ACC112 (cell line): ENCODE data around the gene TBC1D7.

Experiments used
- H2AFZ ChIP-seq: fragments of 200-600 bp; sonication (generic); one replicate; pipeline ENCODE4 v1.6.0; 2017; ENCODE audit warnings: antibody characterized with exemption, low read length; ENCODE audit not compliant: unreplicated experiment
- H3K27ac ChIP-seq: fragments of 200-600 bp; sonication (generic); 2 replicates; pipeline ENCODE4 v1.5.1; 2014; ENCODE audit warnings: low read depth, mild to moderate bottlenecking, antibody characterized with exemption, low read length, moderate library complexity
- H3K27me3 ChIP-seq: fragments of 200-600 bp; sonication (generic); 2 replicates; pipeline ENCODE4 v1.6.1; 2014; ENCODE audit warnings: mild to moderate bottlenecking, antibody characterized with exemption, low read length, moderate library complexity, mixed read lengths; ENCODE audit not compliant: insufficient read depth
- H3K36me3 ChIP-seq: fragments of 200-600 bp; sonication (generic); 2 replicates; pipeline ENCODE4 v1.6.1; 2016; ENCODE audit warnings: mild to moderate bottlenecking, antibody characterized with exemption, low read length, moderate library complexity, mixed read lengths; ENCODE audit not compliant: insufficient read depth
- H3K4me1 ChIP-seq: fragments of 200-600 bp; sonication (generic); one replicate; pipeline ENCODE4 v1.6.1; 2016; ENCODE audit warnings: low read length, mixed read lengths; ENCODE audit not compliant: insufficient read depth, unreplicated experiment, control insufficient read depth
- H3K4me3 ChIP-seq: fragments of 200-600 bp; sonication (generic); 2 replicates; pipeline ENCODE4 v1.5.1; 2014; ENCODE audit warnings: mild to moderate bottlenecking, low read depth, low read length
- H3K79me2 ChIP-seq: fragments of 200-600 bp; sonication (generic); one replicate; pipeline ENCODE4 v1.6.0; 2016; ENCODE audit warnings: low read length; ENCODE audit not compliant: control insufficient read depth, unreplicated experiment, insufficient read depth

The TBC1D7 gene

GRCh38 chr6:13281686-13282085 lies 46.7 kb downstream of the TBC1D7 start:
- Histone ChIP-seq H3K27me3 (no peaks in the 10 kb centered on the region), H3K4me3 (no peak overlapping the region), H2AFZ (no peak overlapping the region), H3K4me1 (no peaks in the 10 kb centered on the region), H3K27ac (no peak overlapping the region), H3K36me3 (no peaks in the 10 kb centered on the region), H3K79me2 (no peaks in the 10 kb centered on the region)

DNA sequence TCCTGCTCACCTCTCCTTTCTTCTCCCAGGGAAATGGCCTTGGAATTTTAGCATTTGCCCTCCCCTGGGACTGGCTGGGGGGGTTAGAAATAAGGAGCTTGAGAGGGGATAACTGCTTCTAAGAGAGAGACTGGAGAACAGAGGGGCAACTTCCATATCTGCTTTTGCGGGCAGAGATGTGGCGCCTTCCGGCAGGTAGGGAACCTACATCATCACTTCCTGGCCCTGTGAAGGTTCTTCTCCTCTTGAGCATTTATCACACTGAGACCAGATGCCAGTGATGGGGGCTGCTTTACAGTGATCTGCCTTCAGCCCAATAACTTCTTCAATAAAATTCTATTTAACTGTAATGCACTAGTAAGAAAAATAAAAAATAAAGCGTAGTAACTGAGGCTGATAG lies 48.1 kb downstream of the TBC1D7 start:
- H3K27ac ChIP-seq = no peak overlapping the region
- H3K4me1 ChIP-seq = no peaks in the 10 kb centered on the region
- H3K79me2 ChIP-seq = no peaks in the 10 kb centered on the region
- H3K36me3 ChIP-seq = no peaks in the 10 kb centered on the region
- no peak overlapping the region for H2AFZ ChIP-seq
- H3K4me3 ChIP-seq = no peak overlapping the region
- no peaks in the 10 kb centered on the region for H3K27me3 ChIP-seq

DNA sequence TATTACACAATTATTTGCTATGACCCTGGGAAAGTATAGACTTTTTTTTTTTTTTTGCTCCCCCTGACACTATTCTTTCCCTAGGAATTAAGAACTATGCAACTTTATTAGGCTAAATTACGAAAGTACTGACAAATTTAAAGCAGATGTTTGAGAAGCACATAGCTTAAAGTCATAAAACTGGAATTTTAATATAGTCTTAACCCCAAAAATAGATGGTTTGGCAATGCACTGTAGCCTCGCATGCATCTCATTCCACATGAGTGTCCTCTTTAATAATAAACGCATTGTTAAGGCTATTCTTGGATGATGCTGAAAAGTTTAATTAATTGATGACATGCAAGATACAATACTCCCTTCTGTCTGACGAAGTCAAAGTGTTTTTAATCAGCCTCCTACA lies 49.3 kb downstream of the TBC1D7 start:
- no peaks in the 10 kb centered on the region for H3K36me3 ChIP-seq
- no peaks in the 10 kb centered on the region for H3K27me3 ChIP-seq
- H3K4me3 ChIP-seq = no peak overlapping the region
- H3K27ac ChIP-seq = no peak overlapping the region
- no peaks in the 10 kb centered on the region for H3K4me1 ChIP-seq
- no peak overlapping the region for H2AFZ ChIP-seq
- H3K79me2 ChIP-seq = no peaks in the 10 kb centered on the region

DNA sequence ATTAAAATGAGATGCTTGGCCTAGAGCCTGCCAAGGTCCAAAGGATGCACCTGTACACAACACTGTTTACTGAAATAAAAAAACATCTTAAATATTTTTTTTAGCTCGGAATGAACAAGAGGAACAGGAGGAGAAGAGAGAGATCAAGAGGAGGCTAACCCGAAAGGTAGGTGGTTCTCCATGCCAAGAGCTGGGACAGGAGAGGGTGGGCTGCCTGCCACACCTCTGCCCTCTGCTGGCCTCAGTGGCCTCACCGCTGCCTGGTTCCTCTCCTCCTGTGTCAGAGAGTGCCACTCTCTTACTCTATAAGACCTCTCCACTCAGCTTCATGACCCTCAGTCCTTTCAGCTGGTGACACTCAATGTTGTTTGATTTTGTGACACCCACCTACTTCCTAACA lies 50.2 kb downstream of the TBC1D7 start:
- no peaks in the 10 kb centered on the region for H3K27me3 ChIP-seq
- H3K27ac ChIP-seq = no peak overlapping the region
- no peak overlapping the region for H3K4me3 ChIP-seq
- no peaks in the 10 kb centered on the region for H3K36me3 ChIP-seq
- no peak overlapping the region for H2AFZ ChIP-seq
- H3K79me2 ChIP-seq = no peaks in the 10 kb centered on the region
- H3K4me1 ChIP-seq = no peaks in the 10 kb centered on the region

DNA sequence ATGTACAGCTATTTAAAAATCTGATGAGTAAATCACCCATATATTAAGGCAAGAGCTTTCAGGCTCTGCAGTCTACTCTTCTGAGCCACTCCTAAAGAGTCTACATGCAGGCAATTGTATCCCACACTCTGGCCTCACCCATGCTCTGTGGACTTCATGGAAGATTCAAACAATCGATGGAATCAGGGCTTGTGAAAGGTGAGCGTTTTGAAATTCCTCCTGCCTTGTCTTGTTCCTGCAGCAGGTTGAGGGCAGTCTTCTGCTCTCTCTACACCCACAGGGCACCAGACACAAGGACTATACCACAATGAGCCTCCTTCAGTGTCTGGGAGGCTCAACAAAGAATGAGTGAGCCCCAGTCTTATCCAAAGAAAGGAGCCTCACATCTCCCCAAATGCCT lies 51.1 kb downstream of the TBC1D7 start:
- Histone ChIP-seq H3K4me3 (no peak overlapping the region), H3K36me3 (no peaks in the 10 kb centered on the region), H2AFZ (no peak overlapping the region), H3K27ac (no peak overlapping the region), H3K27me3 (no peaks in the 10 kb centered on the region), H3K4me1 (no peaks in the 10 kb centered on the region), H3K79me2 (no peaks in the 10 kb centered on the region)

- H3K79me2 ChIP-seq = no peaks in the 10 kb centered on the region
- H3K27ac ChIP-seq = no peak overlapping the region
- H3K36me3 ChIP-seq = no peaks in the 10 kb centered on the region
- H3K4me3 ChIP-seq = no peak overlapping the region
- H2AFZ ChIP-seq = no peak overlapping the region
- no peaks in the 10 kb centered on the region for H3K4me1 ChIP-seq
- no peaks in the 10 kb centered on the region for H3K27me3 ChIP-seq
Measured at GRCh38 chr6:13275435-13275989, 52.8 kb downstream of the TBC1D7 start.

DNA sequence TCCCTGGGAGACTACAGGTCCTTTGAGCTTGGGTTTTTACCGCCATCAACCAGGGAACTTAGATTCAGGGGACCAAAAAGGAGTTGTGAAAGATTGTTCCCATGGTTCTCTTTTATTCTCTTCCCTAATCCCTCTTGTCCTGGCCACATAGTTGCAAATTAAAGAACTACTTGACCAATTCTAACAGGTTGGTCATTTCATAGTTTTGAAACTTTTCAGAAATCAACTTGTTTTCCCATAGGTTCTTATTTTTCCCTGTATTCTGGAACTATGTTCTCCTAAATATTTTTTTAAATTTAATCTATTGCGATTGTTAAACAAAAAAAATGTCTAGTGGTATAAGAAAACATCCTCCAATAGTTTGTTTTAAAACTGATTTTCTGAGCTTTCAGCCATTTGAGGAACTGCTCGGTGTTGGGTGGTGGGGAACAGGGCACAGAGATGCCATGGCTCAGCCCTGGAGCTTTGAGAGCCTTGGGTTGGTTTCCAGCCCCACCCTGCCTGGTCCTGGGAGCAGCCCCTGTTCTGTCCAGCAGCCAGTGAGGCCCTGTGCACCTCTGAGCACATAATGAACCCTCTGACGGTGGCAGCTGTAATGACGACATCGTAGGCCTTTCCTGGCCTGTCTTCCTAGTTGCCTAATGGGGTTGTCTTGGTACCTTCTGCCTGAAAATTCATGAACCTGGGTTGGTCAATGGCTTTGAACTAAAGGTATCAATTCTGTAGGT lies 53.5 kb downstream of the TBC1D7 start:
- H2AFZ ChIP-seq = no peak overlapping the region
- no peaks in the 10 kb centered on the region for H3K79me2 ChIP-seq
- no peak overlapping the region for H3K4me3 ChIP-seq

GRCh38 chr6:13273931-13274706 lies 54.2 kb downstream of the TBC1D7 start:
- no peak overlapping the region for H3K27ac ChIP-seq
- H3K79me2 ChIP-seq = no peaks in the 10 kb centered on the region
- no peak overlapping the region for H3K4me3 ChIP-seq
- H3K4me1 ChIP-seq = no peaks in the 10 kb centered on the region
- H3K36me3 ChIP-seq = no peaks in the 10 kb centered on the region
- H3K27me3 ChIP-seq = no peaks in the 10 kb centered on the region
- H2AFZ ChIP-seq = no peak overlapping the region

More for the DNA sequence above, 53.5 kb downstream of the TBC1D7 start:
- Histone ChIP-seq H3K27ac (no peak overlapping the region), H3K27me3 (no peaks in the 10 kb centered on the region), H3K4me1 (no peaks in the 10 kb centered on the region), H3K36me3 (no peaks in the 10 kb centered on the region)

GRCh38 chr6:13273202-13273930 lies 55.0 kb downstream of the TBC1D7 start:
- H3K79me2 ChIP-seq = no peaks in the 10 kb centered on the region

DNA sequence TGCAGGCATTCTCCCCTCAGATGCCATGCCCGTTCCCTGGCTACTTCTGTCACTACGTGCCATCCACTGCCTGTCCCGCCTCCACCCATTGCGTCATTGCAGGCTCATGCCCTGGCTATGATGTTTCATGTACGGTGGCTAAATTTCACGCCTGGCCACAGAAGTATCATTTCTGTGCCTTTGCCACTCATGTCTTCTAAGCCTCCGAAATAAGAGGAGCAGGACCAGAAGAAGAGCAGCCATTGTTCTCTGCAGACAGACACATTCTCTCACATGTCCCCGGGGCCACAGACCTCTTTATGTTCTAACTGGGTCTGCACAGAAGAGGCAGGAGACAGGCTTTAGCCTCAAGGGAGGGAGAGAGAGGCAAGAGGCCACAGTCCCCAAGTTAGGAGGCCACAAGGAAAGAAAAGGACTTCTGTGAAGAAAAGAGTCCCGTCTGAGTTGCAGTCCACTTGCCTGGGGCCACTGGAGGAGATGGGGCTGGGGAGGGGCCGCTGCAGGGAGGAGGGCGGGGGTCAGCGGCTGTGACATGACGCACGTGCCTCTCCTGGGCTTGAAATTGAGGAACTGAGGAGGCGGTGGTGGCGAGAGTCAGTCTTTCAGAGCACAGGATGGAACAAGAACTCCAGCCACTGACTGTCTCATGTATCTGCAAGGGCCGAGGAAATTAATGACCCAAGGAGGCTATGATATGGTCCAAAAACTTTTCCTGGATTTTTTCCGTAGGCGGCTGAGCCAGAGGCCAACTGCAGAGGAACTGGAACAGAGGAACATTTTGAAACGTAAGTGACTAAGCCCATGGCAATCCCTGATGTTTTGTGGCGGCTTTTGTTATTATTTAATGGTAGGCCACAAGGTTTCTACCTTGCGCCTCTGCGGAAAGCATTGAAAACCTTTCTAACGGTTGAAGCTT lies 55.9 kb downstream of the TBC1D7 start:
- H3K36me3 ChIP-seq = no peaks in the 10 kb centered on the region
- no peaks in the 10 kb centered on the region for H3K27me3 ChIP-seq
- no peak overlapping the region for H3K4me3 ChIP-seq
- no peaks in the 10 kb centered on the region for H3K79me2 ChIP-seq
- no peaks in the 10 kb centered on the region for H3K4me1 ChIP-seq
- no peak overlapping the region for H2AFZ ChIP-seq
- H3K27ac ChIP-seq = no peak overlapping the region

More at GRCh38 chr6:13273202-13273930, 55.0 kb downstream of the TBC1D7 start:
- Histone ChIP-seq H2AFZ (no peak overlapping the region), H3K4me1 (no peaks in the 10 kb centered on the region), H3K4me3 (no peak overlapping the region), H3K36me3 (no peaks in the 10 kb centered on the region), H3K27ac (no peak overlapping the region), H3K27me3 (no peaks in the 10 kb centered on the region)
